ENCODE results near the gene ABHD17B.

ABHD17B gene

GRCh38 chr9:71835596-71835995, 75.4 kb downstream of the ABHD17B start:
- no peak for DNase-seq (ENCODE audit: low read depth)
- in situ Hi-C loops (cut with HindIII; ENCODE audit: low sequenced_read_pairs) = no loop called here
- TF ChIP-seq CTCF (IDR thresholded peaks at IDR 0.05; ENCODE audit: low read depth, low read length, missing control alignments) = no peak
- no peak overlapping the region for H3K4me3 ChIP-seq (ENCODE audit: low read depth, low read length)

GRCh38 chr9:71830929-71831328, 80.1 kb downstream of the ABHD17B start:
- H3K4me3 ChIP-seq (ENCODE audit: low read depth, low read length) = no peak overlapping the region
- TF ChIP-seq CTCF (IDR thresholded peaks at IDR 0.05; ENCODE audit: low read depth, low read length, missing control alignments) = no peak
- in situ Hi-C loops (cut with HindIII; ENCODE audit: low sequenced_read_pairs) = no loop called here
- DNase-seq (ENCODE audit: low read depth) = no peak

DNA sequence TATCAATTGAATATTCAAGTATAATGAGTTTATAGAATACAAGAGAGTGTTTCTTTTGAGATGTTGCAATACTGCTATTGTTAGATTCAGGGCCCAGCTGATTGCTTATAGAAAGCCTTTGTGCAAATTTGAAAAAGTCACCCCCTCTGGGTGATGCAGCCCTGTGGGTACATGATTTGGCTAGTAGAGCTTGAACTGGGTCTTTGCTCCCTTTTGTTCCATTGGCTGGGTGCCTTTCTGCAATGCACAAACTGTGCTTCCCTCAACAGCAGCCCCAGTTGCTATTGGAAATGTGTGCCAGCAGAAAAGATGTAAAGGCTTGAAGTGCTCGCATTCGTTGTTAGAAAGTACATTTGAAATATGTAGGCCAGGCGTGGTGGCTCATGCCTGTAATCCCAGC, 80.8 kb downstream of the ABHD17B start:
- no peak overlapping the region for H3K4me3 ChIP-seq (ENCODE audit: low read depth, low read length)
- no peak for TF ChIP-seq CTCF (IDR thresholded peaks at IDR 0.05; ENCODE audit: low read depth, low read length, missing control alignments)
- DNase-seq (ENCODE audit: low read depth) = no peak
- in situ Hi-C loops (cut with HindIII; ENCODE audit: low sequenced_read_pairs) = no loop called here

GRCh38 chr9:71826279-71826678, 84.7 kb downstream of the ABHD17B start:
- DNase-seq (ENCODE audit: low read depth) = no peak
- in situ Hi-C loops (cut with HindIII; ENCODE audit: low sequenced_read_pairs) = no loop called here
- TF ChIP-seq CTCF (IDR thresholded peaks at IDR 0.05; ENCODE audit: low read depth, low read length, missing control alignments) = no peak
- H3K4me3 ChIP-seq (ENCODE audit: low read depth, low read length) = no peak overlapping the region

DNA sequence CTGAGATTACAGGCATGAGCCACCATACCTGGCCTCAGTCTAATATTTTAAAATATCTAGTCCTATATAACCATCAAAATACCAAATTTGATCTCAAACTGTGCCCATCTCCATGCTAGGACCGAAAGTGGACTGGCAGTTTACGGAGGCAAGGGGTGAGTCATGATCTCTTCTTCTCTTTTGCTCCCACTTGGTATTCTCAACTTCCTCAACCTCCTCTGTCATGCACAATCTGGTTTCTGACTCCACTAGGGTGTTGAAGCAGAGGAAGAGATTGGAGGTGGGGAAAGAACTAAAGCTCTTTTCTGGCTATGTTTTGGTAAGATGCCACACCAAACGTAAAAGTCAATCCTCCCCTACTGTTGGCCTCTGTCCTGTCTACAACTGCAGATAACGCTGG, 86.7 kb downstream of the ABHD17B start:
- DNase-seq (ENCODE audit: low read depth) = no peak
- H3K4me3 ChIP-seq (ENCODE audit: low read depth, low read length) = no peak overlapping the region
- TF ChIP-seq CTCF (IDR thresholded peaks at IDR 0.05; ENCODE audit: low read depth, low read length, missing control alignments) = no peak
- in situ Hi-C loops (cut with HindIII; ENCODE audit: low sequenced_read_pairs) = no loop called here

DNA sequence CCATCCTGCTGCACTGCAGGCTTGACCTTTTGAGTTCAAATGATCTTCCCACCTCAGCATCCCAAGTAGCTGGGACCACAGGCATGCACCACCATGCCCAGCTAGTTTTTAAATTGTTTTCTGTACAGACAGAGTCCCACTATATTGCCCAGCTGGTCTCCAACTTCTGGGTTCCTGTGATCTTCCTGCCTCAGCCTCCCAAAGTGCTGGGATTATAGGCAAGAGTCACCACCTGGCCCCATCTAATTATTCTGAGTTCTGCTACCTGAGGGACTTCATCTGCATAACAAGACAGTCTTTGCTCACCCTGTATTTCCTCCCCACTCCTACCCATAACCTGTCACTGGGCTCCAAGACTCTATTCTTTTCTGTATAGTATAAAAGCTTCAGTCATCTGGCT, 88.1 kb downstream of the ABHD17B start:
- H3K4me3 ChIP-seq (ENCODE audit: low read depth, low read length) = no peak overlapping the region
- no peak for TF ChIP-seq CTCF (IDR thresholded peaks at IDR 0.05; ENCODE audit: low read depth, low read length, missing control alignments)
- in situ Hi-C loops (cut with HindIII; ENCODE audit: low sequenced_read_pairs) = no loop called here
- DNase-seq (ENCODE audit: low read depth) = no peak

- H3K4me3 ChIP-seq (ENCODE audit: low read depth, low read length) = no peak overlapping the region
- in situ Hi-C loops (cut with HindIII; ENCODE audit: low sequenced_read_pairs) = no loop called here
- no peak for DNase-seq (ENCODE audit: low read depth)
- no peak for TF ChIP-seq CTCF (IDR thresholded peaks at IDR 0.05; ENCODE audit: low read depth, low read length, missing control alignments)
Observed at GRCh38 chr9:71822456-71822855, 88.5 kb downstream of the ABHD17B start.
